ENCODE measurements around the gene DSP.

DSP gene

GRCh38 chr6:7594579-7595125 lies 53.2 kb downstream of the DSP start:
- no peak for DNase-seq

DNA sequence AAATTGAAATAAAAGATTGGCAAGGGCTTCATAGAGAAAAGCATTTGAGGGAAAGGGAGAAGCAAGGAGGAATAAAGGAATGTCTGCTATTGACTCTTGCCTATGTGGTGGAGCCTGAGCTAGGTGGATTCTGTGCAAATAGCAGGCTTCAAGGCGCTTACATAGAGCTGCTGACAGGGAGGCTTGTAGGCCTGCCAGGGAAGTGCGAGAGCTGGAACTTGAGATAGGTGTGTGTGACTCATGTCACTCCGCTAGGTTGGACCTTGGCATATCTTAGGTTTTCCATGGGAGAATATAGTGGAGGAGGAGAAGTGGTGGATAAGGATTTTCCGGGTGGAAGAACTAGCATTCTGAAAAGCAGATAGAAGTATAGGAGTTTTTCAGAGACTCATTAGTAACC lies 62.5 kb downstream of the DSP start:
- no peak for DNase-seq

DNA sequence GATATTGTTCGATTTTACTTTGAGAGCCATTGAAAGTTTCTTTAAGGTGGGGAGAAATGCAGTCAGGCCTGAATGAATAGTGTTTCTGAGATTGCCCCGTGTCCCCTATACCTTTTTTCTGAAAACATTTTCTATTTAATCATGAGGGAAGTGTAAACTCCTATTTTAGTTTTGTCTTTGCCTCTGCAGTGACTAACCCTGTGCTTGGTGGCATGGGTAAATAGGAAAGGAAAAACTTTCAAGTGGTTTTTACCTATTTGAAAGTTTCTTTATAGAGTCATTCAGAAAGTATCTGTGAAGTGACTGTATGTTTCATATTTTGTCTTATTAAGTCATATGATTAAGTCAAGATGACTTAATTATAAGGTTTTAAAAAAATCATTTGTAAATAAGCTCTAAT lies 63.0 kb downstream of the DSP start:
- no peak for DNase-seq

GRCh38 chr6:7615611-7616383 lies 74.3 kb downstream of the DSP start:
- DNase-seq = peak in 1 of 2 experiments; percentile 43

DNA sequence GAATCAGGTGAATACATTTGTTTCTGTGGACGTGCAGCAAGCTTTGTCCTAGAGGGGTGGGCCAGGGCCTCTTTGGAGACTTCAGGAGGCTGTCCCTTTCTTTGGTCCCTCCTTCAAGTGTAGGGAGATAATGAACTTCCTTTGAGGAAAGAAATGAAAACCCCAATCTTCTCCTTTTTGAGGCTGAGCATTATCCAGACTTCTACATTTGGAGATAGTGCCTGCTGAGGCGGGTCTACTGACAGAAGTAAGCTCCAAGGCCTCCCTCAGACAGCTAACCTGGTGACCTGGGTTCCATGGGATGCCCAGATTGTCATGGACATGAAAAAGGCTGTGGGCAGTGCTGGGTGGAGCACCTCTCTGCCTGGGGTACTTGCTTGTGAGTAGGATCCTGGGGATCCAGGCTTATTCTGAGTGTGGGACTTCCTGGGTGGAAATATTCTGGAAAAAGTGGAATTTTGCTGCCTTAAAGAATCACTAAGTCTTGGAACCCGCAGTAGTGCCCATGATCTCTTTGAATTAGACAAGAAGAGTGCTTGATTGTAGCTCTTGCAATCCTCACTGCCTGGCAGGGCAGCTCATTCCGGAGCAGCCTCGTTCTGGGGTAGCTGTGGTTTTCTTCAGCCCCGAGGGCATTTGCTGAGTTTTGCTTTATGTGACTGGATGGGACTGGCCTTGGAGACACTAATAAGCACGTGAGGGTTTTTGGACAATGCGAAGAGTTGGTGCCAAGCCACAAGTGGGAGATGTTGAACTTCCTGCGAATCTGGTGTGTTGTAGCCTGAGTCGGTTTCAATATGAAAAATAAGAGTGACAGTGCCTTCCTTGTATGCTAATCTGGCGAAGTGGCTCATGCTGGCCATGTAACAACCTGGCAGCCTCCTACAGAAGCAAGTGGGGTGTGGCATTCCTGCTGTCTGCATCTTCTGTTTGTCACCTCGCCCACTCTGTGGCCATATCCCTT lies 76.6 kb downstream of the DSP start:
- DNase-seq = peak; percentile 28 to 29

GRCh38 chr6:7621761-7622160 lies 80.3 kb downstream of the DSP start:
- no peak for DNase-seq

GRCh38 chr6:7624796-7625710 lies 83.6 kb downstream of the DSP start:
- DNase-seq = no peak

DNA sequence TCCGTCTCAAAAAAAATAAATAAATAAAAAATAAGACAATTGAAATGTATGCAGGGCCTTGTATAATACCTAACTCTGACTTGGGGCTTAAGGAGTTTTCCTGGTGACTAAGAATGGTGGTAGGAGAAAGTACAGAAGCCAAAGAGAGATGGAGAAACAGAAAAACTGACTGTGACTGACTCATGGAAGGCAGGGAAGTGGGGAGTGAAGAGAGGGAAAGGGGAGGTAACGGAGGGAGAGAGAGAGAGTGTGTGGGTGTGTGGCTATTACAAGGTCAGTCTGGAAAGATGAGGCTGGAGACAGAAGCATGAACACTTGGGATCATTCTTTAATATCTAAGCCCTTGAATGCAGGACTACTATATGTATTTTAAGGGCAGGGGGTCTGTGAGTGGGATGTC lies 87.0 kb downstream of the DSP start:
- no peak for DNase-seq

- DNase-seq = no peak
These were observed 87.4 kb downstream of the DSP start for GRCh38 chr6:7628909-7629308.

DNA sequence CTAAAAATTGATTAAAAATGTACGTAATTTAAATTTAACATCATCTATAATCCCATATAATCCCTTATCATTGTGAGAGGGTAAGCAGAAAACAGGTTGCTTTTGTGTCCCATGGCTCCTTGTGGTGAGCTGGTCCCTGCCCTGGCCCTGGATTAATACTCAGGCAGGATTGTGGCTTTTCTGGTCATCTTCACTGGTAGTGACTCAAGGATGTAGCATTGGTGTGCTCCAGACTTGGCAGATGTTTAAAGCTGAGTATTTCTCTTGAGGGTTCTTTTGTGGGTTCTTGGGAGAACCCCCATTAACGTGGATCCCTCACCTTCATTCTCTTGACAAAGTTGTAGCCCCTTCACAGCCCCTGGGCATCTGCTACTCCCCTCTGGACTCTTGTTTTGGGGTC lies 87.8 kb downstream of the DSP start:
- DNase-seq = no peak

- no peak for DNase-seq
These were observed 89.3 kb downstream of the DSP start for GRCh38 chr6:7630792-7631191.

- DNase-seq = no peak
These were observed 90.0 kb downstream of the DSP start for GRCh38 chr6:7631466-7631865.

DNA sequence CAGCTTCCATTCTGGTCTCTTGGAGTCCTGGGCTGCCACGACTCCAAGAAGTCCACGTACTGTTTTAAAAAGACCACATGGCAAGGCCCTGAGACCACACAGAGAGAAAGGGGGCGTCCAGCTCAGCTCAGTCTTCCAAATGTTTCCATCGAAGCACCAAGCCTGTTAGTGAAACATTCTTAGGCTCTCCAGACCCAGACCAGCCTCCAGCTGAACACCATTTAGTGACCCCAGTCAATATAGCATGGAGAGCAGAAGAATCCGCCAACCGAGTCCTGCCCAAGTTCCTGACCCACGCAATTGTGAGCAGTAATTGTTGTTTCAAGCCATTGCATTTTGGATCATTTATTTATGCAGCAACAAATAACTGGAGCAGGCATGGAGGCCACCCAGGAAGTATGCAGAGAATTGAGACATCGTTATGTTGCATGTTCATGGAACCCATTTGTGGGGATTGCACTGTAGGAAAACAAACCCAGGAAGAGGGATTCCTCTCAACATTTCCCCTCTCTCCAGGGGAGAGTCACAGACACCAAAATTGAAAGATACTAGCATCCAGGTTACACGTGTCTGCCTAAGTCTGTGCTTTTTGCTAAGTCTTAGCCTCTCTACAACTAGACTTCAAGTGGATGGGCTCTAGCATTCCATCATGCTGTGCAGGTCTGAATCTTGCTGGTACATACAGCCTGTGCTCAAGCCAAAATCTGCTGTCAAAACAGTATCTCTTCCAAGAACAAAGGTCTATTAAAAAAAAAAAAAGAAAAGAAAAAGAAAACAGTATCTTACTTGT lies 91.2 kb downstream of the DSP start:
- DNase-seq = no peak

- no peak for DNase-seq
These were observed 91.9 kb downstream of the DSP start for GRCh38 chr6:7633361-7633760.

GRCh38 chr6:7636151-7636550 lies 94.7 kb downstream of the DSP start:
- DNase-seq = no peak

Data from activated T-cell treated with anti-CD3 and anti-CD28 coated beads, Interleukin-2, amount 50 U/mL, for 48 hours (primary cell).